Endothelial cell of umbilical vein (primary cell): ENCODE measurements around the gene MEI1. TPM values are rescaled to one million over a fixed set of nuclear protein-coding genes. Genes with fewer than 3 reads are reported as not detected.

Source experiments
- BruUV-seq: library from RNA; stranded (reverse); fragments of 400-500 nt; replicated peaks from 2 replicates; lab custom pipeline; 2021; lab: Mats Ljungman, UMichigan
- CTCF ChIA-PET: fragments of 300-600, 350-600 bp; sonication (Branson Sonifier 250); formaldehyde crosslinking; loops from one replicate; lab custom pipeline; 2021; ENCODE audit warnings: antibody characterized with exemption, inconsistent platforms; lab: Charles Lee
- POLR2A ChIA-PET: fragments of 300-600, 350-600 bp; sonication (Branson Sonifier 250); formaldehyde crosslinking; loops from one replicate; lab custom pipeline; 2021; ENCODE audit warnings: antibody characterized with exemption, inconsistent platforms; lab: Charles Lee
- DNase-seq: peaks from one replicate; pipeline ENCODE4 v3.0.0-alpha.2; 2011; ENCODE audit warnings: low read depth, low spot score
- FAIRE-seq: peaks from 2 replicates; lab custom pipeline; 2011; peaks lifted over from hg19 to GRCh38; lab: Jason Lieb, UNC
- H2AFZ ChIP-seq: 2 replicates; pipeline ENCODE4 v1.6.0; 2012; ENCODE audit warnings: low read depth, low read length, control low read depth, inconsistent platforms
- H3K27ac ChIP-seq: 2 replicates; pipeline ENCODE4 v1.5.1; 2011; ENCODE audit warnings: low read depth, mild to moderate bottlenecking, control low read depth, low read length, moderate library complexity; ENCODE audit not compliant: insufficient read depth
- H3K27me3 ChIP-seq, 2 experiments: 2 replicates each; pipeline versions ENCODE4 v1.6.0 to v1.6.1; 2011; ENCODE audit warnings: low read length in 2 of 2, mixed read lengths in 1 of 2; ENCODE audit not compliant: control insufficient read depth in 2 of 2, insufficient read depth in 2 of 2
- H3K36me3 ChIP-seq, 2 experiments: 2 replicates in 1 of 2; 3 replicates in 1 of 2; pipeline ENCODE4 v1.5.1; 2011; ENCODE audit warnings: low read length in 2 of 2, mild to moderate bottlenecking in 1 of 2, moderate library complexity in 1 of 2; ENCODE audit not compliant: control insufficient read depth in 2 of 2, insufficient read depth in 2 of 2; ENCODE audit errors: extremely low read depth in 1 of 2
- H3K4me1 ChIP-seq: 3 replicates; pipeline ENCODE4 v1.5.1; 2011; ENCODE audit warnings: mild to moderate bottlenecking, low read length; ENCODE audit not compliant: control insufficient read depth, insufficient read depth; ENCODE audit errors: extremely low read depth
- H3K4me2 ChIP-seq: 2 replicates; pipeline ENCODE4 v1.6.1; 2011; ENCODE audit warnings: low read length, control low read depth, mixed read lengths; ENCODE audit not compliant: insufficient read depth
- H3K4me3 ChIP-seq, 3 experiments: fragments of 200-600 bp in 1 of 3; sonication (generic), shearing (Covaris generic) in 1 of 3; replicated peaks in 1 of 3; 2 replicates each; pipeline ENCODE4 v1.5.1; 2011 to 2016; ENCODE audit warnings: control low read depth in 3 of 3, low read length in 3 of 3, mild to moderate bottlenecking in 2 of 3, inconsistent platforms in 1 of 3, low read depth in 1 of 3, moderate library complexity in 1 of 3; ENCODE audit not compliant: insufficient read depth in 1 of 3
- H3K79me2 ChIP-seq: 2 replicates; pipeline ENCODE4 v1.6.0; 2012; ENCODE audit warnings: low read length, inconsistent platforms; ENCODE audit not compliant: control insufficient read depth, insufficient read depth
- H3K9ac ChIP-seq: replicated peaks from 2 replicates; pipeline ENCODE3; 2011; ENCODE audit warnings: low read length, control low read depth; ENCODE audit not compliant: insufficient read depth; ENCODE audit errors: extremely low read depth
- H3K9me1 ChIP-seq: replicated peaks from 3 replicates; pipeline ENCODE4 v1.6.0; 2011; ENCODE audit warnings: mild to moderate bottlenecking, low read length; ENCODE audit not compliant: control insufficient read depth, insufficient read depth; ENCODE audit errors: extremely low read depth
- H3K9me3 ChIP-seq: replicated peaks from 2 replicates; pipeline ENCODE4 v1.5.1; 2012; ENCODE audit warnings: low read length, inconsistent platforms; ENCODE audit not compliant: control insufficient read depth, insufficient read depth
- H4K20me1 ChIP-seq: replicated peaks from 2 replicates; pipeline ENCODE3; 2011; ENCODE audit warnings: mild to moderate bottlenecking, low read length; ENCODE audit not compliant: control insufficient read depth, insufficient read depth; ENCODE audit errors: extremely low read depth
- EZH2 ChIP-seq: IDR thresholded peaks from 2 replicates; pipeline ENCODE4 v1.6.1; 2012; ENCODE audit warnings: borderline replicate concordance, low read depth, mild to moderate bottlenecking, moderate library complexity, low read length, inconsistent platforms; ENCODE audit not compliant: severe bottlenecking
- FOS ChIP-seq: IDR thresholded peaks from 2 replicates; pipeline ENCODE4 v1.6.1; 2011; ENCODE audit warnings: mild to moderate bottlenecking, low read length, moderate library complexity, borderline replicate concordance; ENCODE audit not compliant: insufficient read depth
- GATA2 ChIP-seq: IDR thresholded peaks from 2 replicates; pipeline ENCODE4 v1.7.0; 2011; ENCODE audit warnings: low read depth, mild to moderate bottlenecking, moderate library complexity, mixed read lengths, low read length; ENCODE audit not compliant: insufficient read length, insufficient read depth
- JUN ChIP-seq: IDR thresholded peaks from 2 replicates; pipeline ENCODE4 v1.6.1; 2011; ENCODE audit warnings: borderline replicate concordance, low read depth; ENCODE audit not compliant: insufficient read length, insufficient read depth
- MYC ChIP-seq: IDR thresholded peaks from one replicate; pipeline ENCODE4 v1.6.1; 2011; ENCODE audit warnings: mild to moderate bottlenecking, low read depth, low read length
- POLR2A ChIP-seq: IDR thresholded peaks from 2 replicates; pipeline ENCODE4 v1.6.1; 2012; ENCODE audit warnings: low read depth, mild to moderate bottlenecking, control low read depth, low read length
- POLR2AphosphoS5 ChIP-seq: IDR thresholded peaks from 2 replicates; pipeline ENCODE4 v1.6.1; 2012; ENCODE audit warnings: low read depth, mild to moderate bottlenecking, control low read depth, low read length, moderate library complexity; ENCODE audit not compliant: insufficient read depth
- dilution Hi-C: fragments of 300-500 bp; cut with MboI; formaldehyde crosslinking; loops from one replicate; pipeline ENCODE4 v1.15.0; 2019; ENCODE audit warnings: low sequenced_read_pairs; ENCODE audit not compliant: extremely low pct_ligation_motif_present
- intact Hi-C: fragments of 100-400 bp; cut with micrococcal nuclease; formaldehyde crosslinking; loops from one replicate; pipeline ENCODE4 v1.10.0; 2022
- polyA plus RNA-seq, 4 experiments: library from polyadenylated mRNA; depleted of rRNA in 3 of 4; stranded (reverse) in 3 of 4; unstranded in 1 of 4; fragments of >200 nt; gene quantifications; 2 replicates each; pipeline versions ENCODE4 v1.2.1 to v1.2.3, GENCODE V29; 2011 to 2012; ENCODE audit warnings: missing spikeins in 1 of 4
- total RNA-seq: library from RNA; stranded (reverse); gene quantifications from 2 replicates; pipeline ENCODE4 v1.2.3, GENCODE V29; 2021
- TF ChIP-seq, protein P1 (sequence below): IDR thresholded peaks from 2 replicates; pipeline ENCODE4 v1.6.1; 2011; ENCODE audit not compliant: insufficient read depth, insufficient read length
- TF ChIP-seq, protein P2 (sequence below), 2 donors: IDR thresholded peaks; 1 replicate in 1 of 2; 2 replicates in 1 of 2; pipeline ENCODE4 v1.5.1; 2011; ENCODE audit warnings: low read length in 2 of 2, mild to moderate bottlenecking in 2 of 2, moderate library complexity in 2 of 2, control low read depth in 1 of 2, inconsistent platforms in 1 of 2, low read depth in 1 of 2; ENCODE audit not compliant: insufficient read depth in 1 of 2; ENCODE audit errors: extremely low read depth in 1 of 2

The MEI1 gene
- total and polyA plus RNA-seq, 2 donors (not counting 3 experiments of a cell fraction or from before 2014, with no cell fraction given), result 1.5 to 1.9 TPM

DNA sequence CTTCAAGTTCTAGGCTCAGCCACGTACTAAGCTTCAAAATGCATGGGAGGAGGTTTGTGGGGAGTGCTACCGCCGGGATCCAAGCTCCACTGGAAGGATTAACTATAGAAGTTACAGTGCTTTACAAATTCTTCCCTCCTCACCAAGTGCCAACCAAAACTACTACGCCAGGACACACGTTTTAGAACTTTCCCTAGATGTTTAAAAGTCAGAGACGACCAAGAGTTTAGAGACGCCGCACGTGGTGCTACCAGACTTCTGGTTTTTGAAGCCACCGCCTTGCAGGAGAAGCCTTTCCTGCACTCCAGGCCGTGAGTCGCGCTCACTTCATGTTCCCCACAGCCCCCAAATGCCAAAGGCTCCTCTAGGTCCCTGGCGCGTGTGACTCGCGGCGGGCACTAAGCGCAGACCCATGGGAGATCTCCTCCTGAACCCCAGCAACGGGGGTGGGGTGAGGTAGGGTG lies 11.4 kb upstream of the MEI1 start:
- Histone ChIP-seq H3K27ac (peak overlapping the region; percentile 92), H3K9me1 (no peaks in the 10 kb centered on the region), H3K9me3 (no peaks in the 10 kb centered on the region), H3K4me2 (peak overlapping the region; percentile 83), H3K79me2 (peaks cover 52% of the 10 kb centered on the region), H2AFZ (peak overlapping the region; percentile 49), H3K27me3 (no peaks in the 10 kb centered on the region), H3K4me3 (peak overlapping the region; percentile 59 to 76 (median 67)), H3K36me3 (no peaks in the 10 kb centered on the region), H3K9ac (peak overlapping the region; percentile 87), H4K20me1 (no peaks in the 10 kb centered on the region), H3K4me1 (peaks cover 9% of the 10 kb centered on the region)
- intact Hi-C loops, result loop anchor here (1.0 kb wide), 1 partner anchor 22 kb away; no protein-coding TSS in a partner anchor
- FAIRE-seq (peak; percentile 80), DNase-seq (peak; percentile 52)
- dilution Hi-C loops, result no loop called here
- ChIA-PET POLR2A (interaction anchor here (1.5 kb wide), 1 partner anchor 21 kb away, joined by 4 read pairs; no protein-coding TSS in a partner anchor), CTCF (interaction anchor here (0.9 to 3.2 kb wide), 4 partner anchors 10 to 253 kb away, joined by 3 to 31 read pairs (median 18); partner anchors contain the start of gene SREBF2)
- BruUV-seq, result no TSS peak
- TF ChIP-seq, protein P1, sequence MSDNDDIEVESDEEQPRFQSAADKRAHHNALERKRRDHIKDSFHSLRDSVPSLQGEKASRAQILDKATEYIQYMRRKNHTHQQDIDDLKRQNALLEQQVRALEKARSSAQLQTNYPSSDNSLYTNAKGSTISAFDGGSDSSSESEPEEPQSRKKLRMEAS, result peak; percentile 62
- no peak for TF ChIP-seq FOS

DNA sequence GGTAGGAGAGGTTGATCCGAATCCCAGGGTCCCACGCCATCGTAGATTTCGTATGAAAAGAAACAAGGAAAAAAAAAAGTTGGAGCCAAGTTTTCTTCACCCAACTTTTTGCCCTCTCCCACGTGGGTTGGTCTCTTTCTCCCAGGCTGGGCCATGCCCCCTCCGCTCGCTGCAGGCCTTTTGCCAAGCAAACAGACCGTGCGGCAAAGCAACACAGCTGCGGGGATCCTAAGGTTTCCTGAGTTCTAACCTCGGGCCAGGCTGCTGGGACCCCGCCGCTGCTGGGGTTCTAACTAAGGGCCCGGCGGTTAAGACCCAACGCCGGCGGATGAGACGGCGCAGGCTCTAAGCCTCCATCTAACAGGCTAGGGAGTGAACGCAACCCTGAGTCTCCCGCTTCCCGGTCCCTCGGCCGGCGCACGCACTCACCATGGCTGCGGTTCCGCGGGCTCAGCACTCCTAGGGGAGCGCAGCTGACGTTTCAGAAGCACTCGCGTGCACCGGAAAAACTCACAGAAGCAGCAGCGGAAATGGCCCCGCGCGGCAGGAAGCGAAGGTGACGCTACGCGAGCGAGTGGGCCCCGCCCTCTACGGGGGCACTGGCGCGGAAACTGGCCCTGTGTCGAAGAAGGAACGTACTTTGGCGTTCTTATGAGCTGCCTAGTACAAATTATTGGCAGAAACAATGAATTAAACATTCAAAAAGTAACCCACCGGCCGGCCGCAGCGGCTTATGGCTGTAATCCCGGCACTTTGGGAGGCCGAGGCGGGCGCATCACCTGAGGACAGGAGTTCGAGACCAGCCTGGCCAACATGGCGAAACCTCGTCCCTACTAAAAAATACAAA lies 10.7 kb upstream of the MEI1 start, which contains the start of gene SNU13:
SNU13 (minus strand) TSS at position 503 of the 847 bp plus-strand sequence; CDS start at position 432, 71 bp downstream.
- DNase-seq (peak; percentile 95), FAIRE-seq (peak; percentile 97)
- Histone ChIP-seq H3K9me3 (no peaks in the 10 kb centered on the region), H3K4me2 (peak within 1 kb of the TSS; percentile 83), H3K27ac (peak within 1 kb of the TSS; percentile 92), H3K9me1 (no peaks in the 10 kb centered on the region), H3K27me3 (no peaks in the 10 kb centered on the region), H2AFZ (peak within 1 kb of the TSS; percentile 82), H3K36me3 (no peaks in the 10 kb centered on the region), H3K79me2 (peaks cover 46% of the 10 kb centered on the region), H4K20me1 (no peaks in the 10 kb centered on the region), H3K9ac (peak within 1 kb of the TSS; percentile 87), H3K4me1 (peaks cover 9% of the 10 kb centered on the region), H3K4me3 (peak within 1 kb of the TSS; percentile 59 to 76 (median 67))
- intact Hi-C loops, result loop anchor here (1.0 kb wide), 1 partner anchor 22 kb away; no protein-coding TSS in a partner anchor
- POLR2A ChIA-PET, result interaction anchor here (0.9 to 1.5 kb wide), 3 partner anchors 9 to 25 kb away, joined by 3 to 4 read pairs (median 3); no protein-coding TSS in a partner anchor
- TSS peak; percentile 59 for BruUV-seq
- TF ChIP-seq EZH2, result no peak
- TF ChIP-seq GATA2, result no peak
- peak; percentile 72 for TF ChIP-seq MYC
- TF ChIP-seq POLR2AphosphoS5, result peak; percentile 70
- TF ChIP-seq, protein P2, sequence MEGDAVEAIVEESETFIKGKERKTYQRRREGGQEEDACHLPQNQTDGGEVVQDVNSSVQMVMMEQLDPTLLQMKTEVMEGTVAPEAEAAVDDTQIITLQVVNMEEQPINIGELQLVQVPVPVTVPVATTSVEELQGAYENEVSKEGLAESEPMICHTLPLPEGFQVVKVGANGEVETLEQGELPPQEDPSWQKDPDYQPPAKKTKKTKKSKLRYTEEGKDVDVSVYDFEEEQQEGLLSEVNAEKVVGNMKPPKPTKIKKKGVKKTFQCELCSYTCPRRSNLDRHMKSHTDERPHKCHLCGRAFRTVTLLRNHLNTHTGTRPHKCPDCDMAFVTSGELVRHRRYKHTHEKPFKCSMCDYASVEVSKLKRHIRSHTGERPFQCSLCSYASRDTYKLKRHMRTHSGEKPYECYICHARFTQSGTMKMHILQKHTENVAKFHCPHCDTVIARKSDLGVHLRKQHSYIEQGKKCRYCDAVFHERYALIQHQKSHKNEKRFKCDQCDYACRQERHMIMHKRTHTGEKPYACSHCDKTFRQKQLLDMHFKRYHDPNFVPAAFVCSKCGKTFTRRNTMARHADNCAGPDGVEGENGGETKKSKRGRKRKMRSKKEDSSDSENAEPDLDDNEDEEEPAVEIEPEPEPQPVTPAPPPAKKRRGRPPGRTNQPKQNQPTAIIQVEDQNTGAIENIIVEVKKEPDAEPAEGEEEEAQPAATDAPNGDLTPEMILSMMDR (IDR thresholded peaks at IDR 0.05; ENCODE audit: extremely low read depth in 1 of 2, insufficient read depth in 1 of 2, low read depth in 1 of 2, low read length in 2 of 2), result no peak
- TF ChIP-seq FOS, result peak; percentile 32
- peak; percentile 89 for TF ChIP-seq POLR2A
- peak; percentile 37 for TF ChIP-seq JUN
- TF ChIP-seq, protein P1, result peak; percentile 68
- CTCF ChIA-PET, result interaction anchor here (1.2 to 3.2 kb wide), 4 partner anchors 9 to 258 kb away, joined by 3 to 31 read pairs (median 18); partner anchors contain the start of gene CENPM
- dilution Hi-C loops, result no loop called here
